HG03378 (cell line): ENCODE measurements around the gene GPRC5C.

Experiments
- ATAC-seq: cut with Tn5 transposase; IDR thresholded peaks from one replicate; pipeline ENCODE4 v1.9.1; 2021; ENCODE audit warnings: mild to moderate bottlenecking, moderate library complexity; ENCODE audit not compliant: unreplicated experiment

Gene GPRC5C, protein sequence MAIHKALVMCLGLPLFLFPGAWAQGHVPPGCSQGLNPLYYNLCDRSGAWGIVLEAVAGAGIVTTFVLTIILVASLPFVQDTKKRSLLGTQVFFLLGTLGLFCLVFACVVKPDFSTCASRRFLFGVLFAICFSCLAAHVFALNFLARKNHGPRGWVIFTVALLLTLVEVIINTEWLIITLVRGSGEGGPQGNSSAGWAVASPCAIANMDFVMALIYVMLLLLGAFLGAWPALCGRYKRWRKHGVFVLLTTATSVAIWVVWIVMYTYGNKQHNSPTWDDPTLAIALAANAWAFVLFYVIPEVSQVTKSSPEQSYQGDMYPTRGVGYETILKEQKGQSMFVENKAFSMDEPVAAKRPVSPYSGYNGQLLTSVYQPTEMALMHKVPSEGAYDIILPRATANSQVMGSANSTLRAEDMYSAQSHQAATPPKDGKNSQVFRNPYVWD

DNA sequence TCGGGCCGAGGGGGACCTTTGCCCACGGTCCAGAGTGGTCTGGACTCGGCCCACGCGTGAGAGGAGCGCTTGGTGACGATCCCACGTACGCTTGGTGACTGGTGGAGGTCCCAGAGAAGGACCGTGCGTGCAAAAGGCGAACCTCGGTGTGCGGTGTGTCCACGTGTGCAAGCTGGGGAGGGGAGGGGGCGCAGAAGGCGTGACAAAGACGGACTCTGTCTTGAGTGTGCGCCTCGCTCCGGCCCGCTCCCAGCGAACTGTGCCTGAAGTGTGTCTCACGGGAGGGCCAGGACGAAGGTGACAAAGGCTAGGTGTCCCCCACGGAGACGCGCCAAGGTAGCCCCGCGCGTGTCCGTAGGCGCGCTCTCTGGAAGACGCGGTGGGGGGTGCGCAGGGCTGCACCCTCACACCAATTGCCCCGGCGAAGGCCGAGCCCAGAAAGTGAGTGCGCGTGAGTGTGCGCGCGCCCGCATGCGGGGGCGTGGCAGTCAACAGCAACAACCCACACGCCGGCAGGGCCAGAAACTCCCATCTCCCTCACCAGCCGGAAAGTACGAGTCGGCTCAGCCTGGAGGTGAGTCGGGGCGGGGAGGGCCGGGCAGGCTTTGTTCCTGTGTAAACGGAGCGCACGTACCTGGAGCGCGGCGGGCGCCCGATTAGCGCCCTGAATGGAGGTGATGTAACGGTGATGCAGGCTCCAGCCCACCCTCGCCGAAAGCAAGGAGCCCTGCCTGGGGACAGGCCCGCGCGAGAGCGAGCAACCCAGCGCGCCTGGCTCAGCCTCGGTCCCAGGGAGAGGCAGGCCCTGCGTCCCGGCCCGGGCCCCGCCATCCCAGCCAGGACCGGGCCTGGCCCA, at the start of gene GPRC5C:
GPRC5C (plus strand) TSS at position 521 of the 856 bp plus-strand sequence. CDS start 7,689 bp downstream, outside the sequence.
- ATAC-seq = no peak

DNA sequence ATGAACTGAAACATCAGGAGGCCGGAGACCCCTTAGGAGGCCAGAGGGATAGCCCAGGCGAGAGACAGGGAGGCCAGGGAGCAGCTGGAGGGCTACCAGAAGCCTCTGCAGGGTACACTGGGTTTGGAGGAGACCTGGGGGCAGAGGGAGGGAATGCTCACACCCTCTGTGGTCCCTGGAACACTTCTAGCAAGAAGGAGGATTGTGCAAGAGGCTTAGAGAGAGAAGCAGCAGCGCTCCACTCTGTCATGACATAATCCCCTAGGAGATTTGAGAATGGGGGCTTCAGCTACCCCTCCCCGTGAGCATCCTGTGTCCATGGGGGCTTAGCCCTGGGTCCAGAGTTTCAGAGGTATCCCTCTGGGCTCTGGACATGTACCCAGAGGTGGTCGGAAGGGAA, 48.7 kb upstream of the GPRC5C start:
- ATAC-seq = no peak

DNA sequence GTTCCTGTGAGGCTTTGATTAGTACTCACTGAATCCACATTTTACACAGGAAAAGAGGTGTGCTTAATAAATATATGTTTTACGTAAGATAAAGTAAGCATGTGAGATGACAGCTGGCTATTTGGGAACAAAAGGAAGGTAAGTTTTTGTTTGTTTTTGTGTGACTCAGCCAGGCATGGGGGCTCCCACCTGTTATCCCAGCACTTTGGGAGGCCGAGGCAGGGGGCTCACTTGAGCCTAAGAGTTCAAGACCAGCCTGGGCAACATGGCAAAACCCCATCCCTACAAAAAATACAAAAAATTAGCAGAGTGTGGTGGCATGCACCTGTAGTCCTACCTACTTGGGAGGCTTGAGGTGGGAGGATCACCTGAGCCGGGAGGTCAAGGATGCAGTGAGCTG, 46.7 kb upstream of the GPRC5C start:
- no peak for ATAC-seq

DNA sequence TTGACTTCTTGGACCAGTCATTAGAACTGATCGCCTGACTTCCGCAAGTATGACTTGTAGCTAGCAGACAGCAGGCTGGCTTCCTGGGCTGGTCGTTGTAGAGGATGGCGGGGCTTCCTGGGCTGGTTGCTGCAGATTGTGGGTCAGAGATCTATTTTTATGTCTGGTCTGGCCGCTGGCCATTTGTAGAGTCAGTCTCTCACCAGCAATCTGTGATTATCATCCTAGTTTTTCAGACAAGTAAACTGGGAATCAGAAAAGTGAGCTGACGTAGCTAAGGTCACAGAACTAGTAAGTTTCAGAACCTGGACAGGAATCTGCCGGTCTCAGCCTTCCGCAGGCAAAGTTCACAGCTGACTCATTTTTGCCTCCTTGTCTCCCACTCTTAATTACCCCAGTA, 45.5 kb upstream of the GPRC5C start:
- no peak for ATAC-seq

DNA sequence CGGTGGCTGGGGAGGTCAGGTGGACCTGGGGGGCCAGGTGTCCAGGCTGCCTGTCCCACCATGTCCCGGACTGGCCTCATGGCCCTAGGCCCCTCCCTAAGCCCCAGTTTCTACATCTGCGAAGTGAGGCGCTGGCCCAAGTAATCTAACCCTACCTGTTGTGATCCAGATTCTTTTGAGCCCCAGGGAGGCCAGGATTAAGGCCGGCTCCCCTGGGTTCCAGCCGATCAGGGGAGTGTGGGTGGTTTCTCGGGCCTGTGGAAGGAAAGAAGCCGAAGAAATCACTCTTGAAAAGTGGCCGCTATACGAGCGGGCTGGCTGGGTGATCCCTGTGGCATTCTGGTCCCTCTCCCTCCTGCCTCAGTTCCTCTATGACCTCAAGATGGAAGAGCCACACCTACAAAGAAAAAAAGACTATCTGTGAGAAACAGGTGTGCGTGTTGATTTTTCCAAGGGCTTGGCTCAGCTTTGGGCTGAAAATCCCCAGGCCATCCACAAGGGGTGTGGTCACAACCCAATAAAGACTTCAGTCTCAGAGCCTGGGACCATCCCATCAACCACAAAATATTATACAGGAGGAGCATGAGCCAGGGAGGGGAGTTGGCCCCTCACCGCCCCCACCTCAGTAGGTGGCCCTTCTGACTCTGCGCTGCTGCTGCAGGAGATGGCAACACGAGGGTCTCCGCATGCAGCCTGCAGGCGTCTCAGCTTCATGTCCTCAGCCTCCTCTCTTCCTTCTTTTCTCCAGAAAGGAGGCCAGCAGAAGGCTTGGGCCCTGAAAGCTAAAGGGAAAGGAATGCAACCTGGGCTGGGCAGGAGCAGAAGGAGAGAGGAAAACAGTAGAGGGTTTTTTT, 44.3 kb upstream of the GPRC5C start:
- no peak for ATAC-seq

DNA sequence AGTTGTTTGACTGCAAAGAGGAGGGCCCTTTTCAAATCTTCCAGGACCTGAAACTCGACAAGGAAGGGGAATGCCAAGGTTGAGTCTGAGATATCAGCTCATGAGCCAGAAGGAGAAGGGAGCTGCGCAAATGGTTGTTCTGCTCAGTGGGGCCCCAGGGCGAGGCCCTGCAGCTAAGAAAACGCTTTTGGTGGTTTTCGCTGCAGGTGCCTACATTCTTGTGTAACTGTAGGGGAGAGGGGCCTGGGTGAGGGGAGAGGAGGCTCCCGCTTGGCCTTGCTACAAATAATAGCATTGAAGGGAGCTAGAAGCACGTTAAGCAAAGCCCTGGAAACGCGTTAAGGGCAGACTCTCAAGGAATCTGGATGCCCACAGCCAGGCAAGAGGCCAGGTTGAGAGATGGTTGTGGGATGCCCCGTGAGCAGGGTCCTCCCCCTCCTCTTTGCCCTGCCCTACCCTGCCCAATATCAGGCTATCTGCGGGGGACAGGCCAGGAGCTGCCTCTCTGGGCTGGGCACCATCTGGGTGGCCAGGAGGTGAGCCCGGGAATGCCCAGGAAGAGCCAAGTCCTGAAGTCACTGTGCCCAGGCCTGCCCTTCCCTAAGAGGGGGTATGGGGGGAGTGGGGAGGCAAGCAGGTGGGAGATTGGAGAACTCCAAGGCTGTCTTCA, 42.7 kb upstream of the GPRC5C start:
- no peak for ATAC-seq

DNA sequence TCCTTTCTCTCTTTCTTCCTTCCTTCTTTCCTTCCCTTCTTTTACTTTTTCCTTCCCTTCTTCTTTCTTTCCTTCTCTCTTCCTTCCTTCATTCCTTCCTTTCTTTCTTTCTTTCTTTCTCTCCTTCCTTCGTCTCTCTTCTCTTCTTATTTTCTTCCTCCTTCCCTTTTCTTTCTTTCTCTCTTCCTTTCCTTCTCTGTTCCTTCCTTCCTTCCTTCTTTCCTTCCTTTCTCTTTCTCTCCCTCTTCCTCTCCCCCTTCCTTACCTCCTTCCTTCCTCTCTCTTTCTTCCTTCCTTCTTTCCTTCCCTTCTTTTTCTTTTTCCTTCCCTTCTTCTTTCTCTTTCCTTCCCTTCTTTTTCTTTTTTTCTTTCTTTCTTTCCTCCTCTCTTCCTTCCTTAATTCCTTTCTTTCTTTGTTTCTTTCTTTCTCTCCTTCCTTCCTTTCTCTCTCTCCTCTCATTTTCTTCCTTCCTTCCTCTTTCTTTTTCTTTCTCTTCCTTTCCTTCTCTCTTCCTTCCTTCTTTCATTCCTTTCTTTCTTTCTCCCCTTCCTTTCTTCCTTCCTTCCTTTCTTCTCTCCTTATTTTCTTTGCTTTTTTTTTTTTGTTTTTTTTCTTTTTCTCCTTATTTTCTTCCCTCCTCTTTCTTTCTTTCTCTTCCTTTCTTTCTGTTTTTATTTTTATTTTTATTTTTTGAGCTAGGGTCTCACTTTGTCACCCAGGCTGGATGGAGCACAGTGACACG, 41.8 kb upstream of the GPRC5C start:
- ATAC-seq = no peak

DNA sequence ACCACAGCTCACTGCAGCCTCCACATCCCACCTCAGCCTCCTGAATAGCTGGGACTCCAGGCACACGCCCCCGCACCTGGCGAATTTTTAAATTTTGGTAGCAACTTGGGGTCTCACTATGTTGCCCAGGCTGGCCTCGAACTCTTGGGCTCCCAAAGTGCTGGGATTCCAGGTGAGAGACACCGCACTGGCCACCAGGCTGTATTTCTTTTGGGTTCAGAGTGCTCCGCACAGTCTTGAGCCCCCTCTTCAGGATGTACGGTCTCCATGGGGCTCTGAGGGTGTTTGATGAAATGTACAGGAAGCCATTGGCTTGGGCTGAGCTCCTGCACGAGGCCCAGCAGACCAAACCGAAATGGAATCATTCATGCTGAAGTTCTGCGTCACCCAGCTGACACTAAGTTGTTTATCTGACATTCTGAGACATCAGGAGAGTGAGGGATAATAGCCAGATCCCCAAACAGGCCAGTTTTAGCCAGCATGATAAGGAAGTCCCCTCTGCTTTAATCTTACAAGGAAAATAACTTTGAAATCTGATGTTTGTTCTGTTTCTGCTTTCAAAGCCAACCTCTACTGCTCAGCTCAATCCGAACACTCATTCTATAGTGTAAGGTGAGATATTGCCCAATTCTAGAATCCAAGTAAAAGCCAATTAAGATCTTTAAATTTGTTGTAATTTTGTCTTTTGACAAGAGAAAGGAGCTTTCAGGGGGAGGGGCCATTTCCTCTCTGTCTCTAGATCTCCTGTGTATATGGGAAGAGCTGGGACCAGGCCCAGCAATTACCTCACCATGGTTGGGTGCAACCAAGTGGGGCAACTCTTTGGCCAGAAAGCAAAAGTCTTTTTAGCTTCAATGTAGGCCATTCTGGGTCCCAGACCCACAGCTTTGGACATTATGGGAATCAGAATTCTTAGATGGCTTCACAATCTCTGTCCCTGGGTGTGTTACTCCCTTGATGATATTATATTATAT, 40.9 kb upstream of the GPRC5C start:
- ATAC-seq = no peak

DNA sequence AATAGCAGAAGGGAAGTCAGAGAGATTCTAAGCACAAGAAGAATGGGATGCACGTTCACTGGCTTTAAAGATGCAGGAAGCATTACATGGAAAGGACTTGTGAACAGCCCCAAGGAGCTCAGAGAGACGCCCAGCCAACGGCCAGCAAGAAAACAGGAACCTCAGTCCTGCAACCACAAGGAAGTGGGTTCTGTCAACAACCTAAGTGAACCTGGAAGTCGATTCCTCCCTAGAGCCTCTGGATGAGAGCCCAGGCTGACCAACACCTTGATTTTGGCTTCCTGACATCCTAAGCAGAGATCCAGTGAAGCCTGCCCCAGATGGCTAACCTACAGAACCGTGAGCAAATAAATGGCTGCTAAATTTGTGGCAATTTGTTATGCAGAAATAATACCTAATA, 40.1 kb upstream of the GPRC5C start:
- no peak for ATAC-seq

DNA sequence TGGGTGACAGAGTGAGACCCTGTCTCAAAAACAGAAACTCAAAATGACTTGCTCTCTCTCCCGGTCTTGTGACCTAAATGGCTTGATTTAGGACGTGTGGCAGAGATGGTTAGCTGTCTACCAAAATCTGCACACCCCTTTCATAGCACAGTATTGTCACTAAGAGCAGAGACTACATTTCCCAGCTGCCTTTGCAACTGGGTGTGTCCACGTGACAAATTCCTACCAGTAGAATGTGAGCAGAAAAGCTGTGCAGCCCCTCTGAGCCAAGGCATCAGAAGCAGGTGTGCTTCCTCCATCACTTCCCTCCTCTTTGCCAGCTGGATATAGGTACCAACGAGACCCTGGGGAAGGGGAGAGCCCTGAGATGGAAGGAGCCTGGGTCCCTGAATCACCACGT, 39.0 kb upstream of the GPRC5C start:
- ATAC-seq = no peak

DNA sequence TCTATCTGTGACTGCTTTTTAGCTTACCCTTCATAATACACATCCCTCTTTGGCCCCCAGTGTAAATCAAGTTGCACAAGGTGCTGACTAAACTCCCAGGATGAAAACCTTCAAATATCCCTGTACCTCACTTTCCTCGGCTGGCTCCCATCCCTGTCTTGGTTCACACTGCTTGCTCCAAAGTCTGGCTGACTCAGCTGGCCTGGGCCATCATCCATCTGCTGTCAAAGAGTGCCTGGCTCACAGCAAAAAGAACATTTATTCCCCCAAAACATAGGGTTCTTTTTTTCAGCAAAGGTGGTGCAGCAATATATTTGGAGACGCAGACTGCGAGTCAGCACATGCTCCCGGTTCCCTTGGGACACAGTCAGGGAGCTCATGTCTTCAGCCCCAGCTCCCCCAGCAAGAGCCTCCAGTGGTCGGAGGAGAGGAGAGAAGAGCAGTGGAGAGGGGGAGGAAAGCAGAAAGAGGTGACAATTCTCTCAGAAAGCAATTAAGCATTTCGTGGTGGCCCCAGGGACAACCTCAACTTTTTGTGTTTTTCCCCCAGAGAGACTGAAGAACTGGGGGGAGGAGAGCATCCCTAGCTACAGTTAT, 38.4 kb upstream of the GPRC5C start:
- no peak for ATAC-seq

DNA sequence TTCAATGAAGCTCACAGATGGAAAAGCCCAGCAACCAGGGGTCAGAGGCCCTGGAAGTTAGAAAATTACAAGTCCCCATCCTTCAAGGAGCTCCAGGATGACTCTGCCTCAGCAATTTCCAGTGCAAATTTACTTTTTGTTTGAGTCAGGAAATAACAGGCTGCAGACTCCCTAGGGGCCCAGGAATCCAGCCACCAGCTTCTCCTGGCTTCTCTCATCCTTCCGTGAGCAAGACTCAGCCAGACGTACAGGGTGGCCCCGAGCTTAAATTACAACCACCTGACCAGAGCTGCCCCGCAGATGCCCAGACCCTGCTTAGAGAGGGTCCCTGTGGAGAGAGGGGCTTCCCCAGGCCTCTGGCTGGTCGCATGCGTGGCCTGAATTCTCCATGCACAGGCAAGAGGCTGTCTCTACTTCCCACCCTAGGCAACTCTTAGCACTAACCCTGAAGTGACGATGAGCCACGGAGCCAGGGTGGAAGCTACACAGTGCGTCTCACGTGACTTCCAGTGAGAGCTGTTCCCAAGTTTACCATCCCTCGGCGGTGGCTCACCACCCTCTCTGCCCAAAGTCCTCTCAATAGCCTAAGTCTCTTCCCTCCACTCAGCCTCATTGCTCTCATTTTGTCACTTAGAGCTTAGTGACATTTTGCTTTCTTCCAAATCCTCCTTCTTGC, 37.5 kb upstream of the GPRC5C start:
- ATAC-seq = no peak

DNA sequence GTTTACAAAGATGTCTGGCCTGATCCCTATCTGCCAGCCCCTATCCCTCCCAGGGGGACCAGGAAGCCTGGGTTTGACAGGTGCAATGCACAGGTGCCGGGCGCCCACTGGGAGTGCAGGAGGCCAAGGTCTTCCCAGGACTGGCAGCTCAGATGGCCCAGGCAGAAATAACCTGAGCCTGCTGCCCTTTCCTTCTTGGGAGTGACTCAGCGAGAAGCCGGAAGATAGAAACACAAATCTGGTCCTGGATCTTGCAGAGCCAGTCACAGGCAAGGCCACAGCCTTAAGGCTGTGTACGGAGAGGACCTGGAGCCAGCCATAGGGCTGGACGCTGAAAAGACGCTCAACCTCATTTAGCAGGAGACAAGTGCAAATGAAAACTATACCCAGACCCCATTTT, 36.9 kb upstream of the GPRC5C start:
- no peak for ATAC-seq

DNA sequence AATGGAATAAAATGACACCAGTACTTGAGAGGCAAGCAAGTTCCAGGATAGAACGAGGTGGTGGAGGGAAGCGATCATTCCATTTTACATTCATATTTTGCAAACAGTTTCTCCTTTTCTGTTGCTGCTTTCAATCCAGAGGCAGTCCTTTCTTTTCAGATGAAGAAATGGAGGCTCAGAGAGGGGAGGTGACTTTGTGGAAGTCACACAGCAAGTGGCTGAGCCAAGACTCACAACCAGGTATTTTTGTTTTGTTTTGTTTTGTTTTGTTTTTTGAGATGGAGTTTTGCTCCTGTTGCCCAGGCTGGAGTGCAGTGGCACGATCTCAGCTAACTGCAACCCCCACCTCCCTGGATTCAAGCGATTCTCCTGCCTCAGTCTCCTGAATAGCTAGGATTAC, 35.3 kb upstream of the GPRC5C start:
- ATAC-seq = no peak

DNA sequence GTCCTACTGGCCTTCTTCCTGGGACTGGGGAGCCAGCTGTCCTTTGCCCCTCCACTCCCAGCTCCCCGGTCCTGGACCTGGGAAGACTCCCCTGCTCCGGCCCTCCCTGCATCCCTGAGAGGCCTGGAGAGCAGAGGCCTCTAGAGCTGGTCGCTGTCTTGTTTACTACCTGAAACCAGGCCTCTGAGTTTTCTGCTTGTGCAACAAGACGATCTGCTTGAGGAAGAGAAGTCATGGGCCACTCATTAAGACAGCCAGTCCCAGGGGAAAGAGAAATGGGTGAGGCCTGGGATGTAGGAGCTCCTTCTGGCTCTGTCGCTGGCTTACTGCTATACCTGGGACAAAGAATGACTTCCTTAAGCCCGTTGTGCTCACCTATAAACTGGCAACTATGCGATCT, 29.8 kb upstream of the GPRC5C start:
- ATAC-seq = no peak

DNA sequence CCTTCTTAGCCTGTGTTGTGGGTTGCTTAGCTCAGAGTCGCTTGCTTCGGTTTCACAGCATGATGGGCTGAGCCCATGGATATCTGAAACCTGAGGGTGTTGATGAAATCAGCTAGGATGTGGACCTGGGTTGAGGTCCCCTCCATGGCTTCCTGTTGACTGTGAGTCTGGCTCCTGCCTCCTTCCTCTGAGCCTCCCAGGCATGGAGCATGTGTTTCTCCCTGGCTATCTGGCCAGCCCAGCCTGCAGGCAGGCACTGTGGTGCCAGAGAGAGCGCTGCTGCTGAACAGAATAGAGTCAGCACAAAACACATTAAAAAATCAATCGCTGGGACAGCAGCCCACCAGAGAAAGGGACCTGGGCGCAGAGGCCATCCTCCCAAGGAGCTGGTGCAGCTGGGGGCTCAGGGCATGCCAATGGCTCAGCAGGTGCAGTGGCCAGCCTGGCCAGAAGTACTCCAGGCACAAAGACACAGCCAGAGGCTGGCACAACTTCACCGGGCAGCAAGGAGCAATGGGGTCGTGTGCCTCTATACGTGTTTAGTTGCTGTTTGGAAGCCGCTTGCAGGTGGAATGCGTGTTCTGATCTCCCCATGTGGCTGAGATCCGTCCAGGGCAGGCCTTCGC, 28.3 kb upstream of the GPRC5C start:
- no peak for ATAC-seq

DNA sequence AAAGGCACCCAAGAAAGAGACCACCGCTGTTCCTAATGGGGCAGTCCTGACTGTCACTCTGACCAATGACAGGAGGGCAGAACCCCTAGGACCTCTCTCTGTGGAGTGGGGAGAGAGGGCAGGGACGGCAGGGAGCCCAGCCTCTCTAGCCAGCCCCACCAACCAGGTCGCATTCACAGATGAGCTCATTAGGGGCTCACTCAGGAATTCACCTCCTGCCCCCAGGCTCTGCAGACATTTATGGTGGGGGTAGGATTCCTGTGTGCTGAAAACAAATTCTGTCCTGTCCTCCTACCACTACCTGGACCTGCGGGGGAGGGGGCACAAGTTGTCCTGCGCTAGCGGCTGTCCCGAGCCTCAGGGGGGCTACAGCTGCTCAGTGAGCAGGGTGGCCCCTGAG, 27.7 kb upstream of the GPRC5C start:
- no peak for ATAC-seq
